WERI-Rb-1 (cell line): ENCODE results near the gene ZDHHC23.

Experiments used
- DNase-seq: peaks from one replicate; pipeline ENCODE4 v3.0.0-alpha.2; 2020
- H3K27ac ChIP-seq: fragments of 250-450 bp; sonication (Bioruptor Pico); 2 replicates; pipeline ENCODE4 v1.5.1; 2020; ENCODE audit warnings: mild to moderate bottlenecking, moderate library complexity
- H3K27me3 ChIP-seq: fragments of 250-450 bp; sonication (Bioruptor Pico); 2 replicates; pipeline ENCODE4 v1.5.1; 2021; ENCODE audit warnings: mild to moderate bottlenecking, low read depth, moderate library complexity; ENCODE audit not compliant: insufficient read depth, severe bottlenecking
- H3K36me3 ChIP-seq: fragments of 250-450 bp; sonication (Bioruptor Pico); 2 replicates; pipeline ENCODE4 v1.5.1; 2020; ENCODE audit warnings: mild to moderate bottlenecking, moderate library complexity
- H3K4me3 ChIP-seq: 2 replicates; pipeline ENCODE4 v1.5.1; 2011; ENCODE audit warnings: low read depth, mild to moderate bottlenecking, control low read depth, low read length
- H3K9me3 ChIP-seq: fragments of 250-450 bp; sonication (Bioruptor Pico); 2 replicates; pipeline ENCODE4 v1.5.1; 2021; ENCODE audit warnings: mild to moderate bottlenecking, moderate library complexity; ENCODE audit not compliant: severe bottlenecking
- CTCF ChIP-seq: IDR thresholded peaks from 2 replicates; pipeline ENCODE4 v1.5.1; 2011; ENCODE audit warnings: low read depth, mild to moderate bottlenecking, control low read depth, inconsistent platforms, low read length

The ZDHHC23 gene

GRCh38 chr3:113952921-113953320 lies 5.1 kb downstream of the ZDHHC23 start:
- Histone ChIP-seq H3K9me3 (no peaks in the 10 kb centered on the region), H3K4me3 (no peak overlapping the region), H3K27ac (no peak overlapping the region), H3K36me3 (peaks cover 9% of the 10 kb centered on the region), H3K27me3 (no peaks in the 10 kb centered on the region)
- no peak for DNase-seq
- TF ChIP-seq CTCF, result no peak

GRCh38 chr3:113953677-113954076 lies 5.9 kb downstream of the ZDHHC23 start:
- Histone ChIP-seq H3K4me3 (no peak overlapping the region), H3K27ac (no peak overlapping the region), H3K36me3 (peaks cover 16% of the 10 kb centered on the region), H3K27me3 (no peaks in the 10 kb centered on the region), H3K9me3 (no peaks in the 10 kb centered on the region)
- TF ChIP-seq CTCF, result no peak
- no peak for DNase-seq

- Histone ChIP-seq H3K27me3 (no peaks in the 10 kb centered on the region), H3K9me3 (no peaks in the 10 kb centered on the region), H3K27ac (no peak overlapping the region), H3K36me3 (peaks cover 19% of the 10 kb centered on the region), H3K4me3 (no peak overlapping the region)
- DNase-seq, result no peak
- TF ChIP-seq CTCF, result no peak
Measured at GRCh38 chr3:113954091-113954685, 6.4 kb downstream of the ZDHHC23 start.

GRCh38 chr3:113963879-113964278 lies 16.1 kb downstream of the ZDHHC23 start:
- no peaks in the 10 kb centered on the region for H3K27me3 ChIP-seq
- no peak for DNase-seq
- H3K27ac ChIP-seq, result no peak overlapping the region
- TF ChIP-seq CTCF, result no peak
- no peaks in the 10 kb centered on the region for H3K9me3 ChIP-seq
- H3K4me3 ChIP-seq, result no peak overlapping the region
- peaks cover 23% of the 10 kb centered on the region for H3K36me3 ChIP-seq

GRCh38 chr3:113966172-113966571 lies 18.4 kb downstream of the ZDHHC23 start:
- no peak overlapping the region for H3K27ac ChIP-seq
- no peaks in the 10 kb centered on the region for H3K9me3 ChIP-seq
- peaks cover 6% of the 10 kb centered on the region for H3K36me3 ChIP-seq
- no peak for DNase-seq
- no peaks in the 10 kb centered on the region for H3K27me3 ChIP-seq
- peak; percentile 29; the same call in 1 of the 2 replicates for TF ChIP-seq CTCF
- no peak overlapping the region for H3K4me3 ChIP-seq

- H3K4me3 ChIP-seq, result no peak overlapping the region
- no peak for TF ChIP-seq CTCF
- peaks cover 4% of the 10 kb centered on the region for H3K9me3 ChIP-seq
- no peaks in the 10 kb centered on the region for H3K27me3 ChIP-seq
- H3K27ac ChIP-seq, result no peak overlapping the region
- DNase-seq, result no peak
- H3K36me3 ChIP-seq, result no peaks in the 10 kb centered on the region
Measured at GRCh38 chr3:113968986-113969385, 21.2 kb downstream of the ZDHHC23 start.
